HFF-Myc (cell line): Measurements from ENCODE around the gene CEBPE.

Source experiments
- DNase-seq: peaks from one replicate; pipeline ENCODE4 v3.0.0-alpha.2; 2011; ENCODE audit warnings: low read depth; ENCODE audit errors: extremely low read depth
- H3K4me3 ChIP-seq: replicated peaks from 2 replicates; pipeline ENCODE4 v1.5.1; 2011; ENCODE audit warnings: low read depth, mild to moderate bottlenecking, control low read depth, low read length
- TF ChIP-seq, protein P1 (sequence below): IDR thresholded peaks from 2 replicates; pipeline ENCODE4 v1.5.1; 2012; ENCODE audit warnings: mild to moderate bottlenecking, low read depth, low read length, control low read depth; ENCODE audit errors: missing control alignments

Gene CEBPE

GRCh38 chr14:23137813-23138535, 18.9 kb upstream of the CEBPE start:
- TF ChIP-seq, protein P1, sequence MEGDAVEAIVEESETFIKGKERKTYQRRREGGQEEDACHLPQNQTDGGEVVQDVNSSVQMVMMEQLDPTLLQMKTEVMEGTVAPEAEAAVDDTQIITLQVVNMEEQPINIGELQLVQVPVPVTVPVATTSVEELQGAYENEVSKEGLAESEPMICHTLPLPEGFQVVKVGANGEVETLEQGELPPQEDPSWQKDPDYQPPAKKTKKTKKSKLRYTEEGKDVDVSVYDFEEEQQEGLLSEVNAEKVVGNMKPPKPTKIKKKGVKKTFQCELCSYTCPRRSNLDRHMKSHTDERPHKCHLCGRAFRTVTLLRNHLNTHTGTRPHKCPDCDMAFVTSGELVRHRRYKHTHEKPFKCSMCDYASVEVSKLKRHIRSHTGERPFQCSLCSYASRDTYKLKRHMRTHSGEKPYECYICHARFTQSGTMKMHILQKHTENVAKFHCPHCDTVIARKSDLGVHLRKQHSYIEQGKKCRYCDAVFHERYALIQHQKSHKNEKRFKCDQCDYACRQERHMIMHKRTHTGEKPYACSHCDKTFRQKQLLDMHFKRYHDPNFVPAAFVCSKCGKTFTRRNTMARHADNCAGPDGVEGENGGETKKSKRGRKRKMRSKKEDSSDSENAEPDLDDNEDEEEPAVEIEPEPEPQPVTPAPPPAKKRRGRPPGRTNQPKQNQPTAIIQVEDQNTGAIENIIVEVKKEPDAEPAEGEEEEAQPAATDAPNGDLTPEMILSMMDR, result no peak
- no peak overlapping the region for H3K4me3 ChIP-seq
- DNase-seq, result no peak

DNA sequence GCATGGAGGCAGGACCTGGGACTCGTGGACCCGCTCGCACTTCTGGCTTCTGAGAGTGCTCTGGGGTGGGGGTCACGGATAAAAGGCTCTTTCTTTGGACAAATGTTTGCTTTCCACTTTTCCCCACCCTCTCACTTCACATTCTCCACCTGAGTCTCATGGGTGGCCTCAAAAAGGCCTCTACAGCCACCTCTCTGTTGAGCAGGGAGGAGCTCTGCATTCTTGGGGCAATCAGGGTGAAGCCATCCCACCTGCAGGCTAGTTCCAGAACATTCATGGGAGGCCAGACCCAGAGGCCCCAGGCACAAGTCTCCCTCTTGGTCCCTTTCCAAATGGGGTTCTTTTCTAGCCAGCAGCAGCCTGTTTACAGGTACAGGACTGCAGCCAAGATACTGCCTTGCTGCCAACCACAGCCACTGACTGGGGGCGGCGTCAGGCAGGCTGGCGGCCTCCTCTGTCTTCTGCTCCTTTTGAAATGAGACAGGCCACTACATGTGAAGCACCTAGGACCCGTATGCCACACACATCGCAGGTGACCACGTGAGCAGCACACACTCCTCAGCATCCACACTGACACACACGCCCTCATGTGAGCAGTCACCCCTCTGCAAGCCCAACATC, 18.2 kb upstream of the CEBPE start:
- DNase-seq, result no peak
- TF ChIP-seq, protein P1, result no peak
- no peak overlapping the region for H3K4me3 ChIP-seq

- TF ChIP-seq, protein P1, result no peak
- no peak for DNase-seq
- H3K4me3 ChIP-seq, result no peak overlapping the region
These were observed 17.6 kb upstream of the CEBPE start for GRCh38 chr14:23136566-23137133.

- H3K4me3 ChIP-seq, result no peak overlapping the region
- TF ChIP-seq, protein P1, result no peak
- no peak for DNase-seq
These were observed 13.9 kb upstream of the CEBPE start for GRCh38 chr14:23132970-23133369.

DNA sequence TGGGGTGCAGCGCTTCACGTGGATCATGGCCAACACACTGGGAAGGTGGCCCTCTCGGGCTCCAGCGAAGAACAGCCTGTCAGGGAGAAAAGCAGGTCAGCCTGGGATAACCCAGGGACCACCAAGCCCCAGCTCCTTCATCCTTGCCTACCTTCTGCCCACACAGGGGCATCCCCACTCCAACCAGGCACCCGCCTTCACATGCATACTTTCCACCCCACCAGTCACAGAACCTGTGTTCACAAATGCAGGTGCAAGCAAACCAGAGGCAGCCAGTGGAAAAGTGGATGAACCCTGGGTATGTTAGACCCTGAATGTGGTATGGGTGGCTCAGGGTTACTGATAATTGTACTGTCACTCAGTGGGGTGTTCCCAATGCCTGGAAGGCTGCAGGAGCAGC, 12.4 kb upstream of the CEBPE start:
- no peak for DNase-seq
- H3K4me3 ChIP-seq, result no peak overlapping the region
- TF ChIP-seq, protein P1, result no peak

DNA sequence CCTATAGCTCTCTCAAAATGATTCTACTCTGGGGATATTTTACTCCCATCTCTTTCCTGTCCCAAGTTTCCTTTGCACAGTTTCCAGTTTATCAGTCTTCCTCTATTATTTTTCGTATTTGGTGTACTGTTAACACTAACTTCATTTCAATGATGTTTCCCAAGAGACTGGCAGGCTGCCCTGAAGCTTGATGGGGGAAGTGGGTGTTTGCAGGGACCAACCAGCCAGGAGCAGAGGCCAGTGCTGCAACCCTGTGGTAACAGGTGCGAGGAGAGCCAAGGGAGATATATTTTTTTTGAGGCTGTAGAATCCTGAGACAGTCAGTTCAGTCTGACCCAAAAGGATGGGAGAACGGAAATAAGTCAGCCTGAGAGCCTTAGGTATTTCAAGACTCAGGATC, 11.8 kb upstream of the CEBPE start:
- DNase-seq, result no peak
- TF ChIP-seq, protein P1, result no peak
- H3K4me3 ChIP-seq, result no peak overlapping the region
